Fibroblast of skin of abdomen (primary cell): ENCODE results near the gene ARHGEF38.
"Not testable (repeated sequence)": the region's sequence is repeated elsewhere in the genome, so short reads cannot be mapped to it uniquely, and the experiment has no call there.

Experiments
- DNase-seq: peaks from one replicate; pipeline ENCODE4 v3.0.0-alpha.2; 2013

ARHGEF38 gene

DNA sequence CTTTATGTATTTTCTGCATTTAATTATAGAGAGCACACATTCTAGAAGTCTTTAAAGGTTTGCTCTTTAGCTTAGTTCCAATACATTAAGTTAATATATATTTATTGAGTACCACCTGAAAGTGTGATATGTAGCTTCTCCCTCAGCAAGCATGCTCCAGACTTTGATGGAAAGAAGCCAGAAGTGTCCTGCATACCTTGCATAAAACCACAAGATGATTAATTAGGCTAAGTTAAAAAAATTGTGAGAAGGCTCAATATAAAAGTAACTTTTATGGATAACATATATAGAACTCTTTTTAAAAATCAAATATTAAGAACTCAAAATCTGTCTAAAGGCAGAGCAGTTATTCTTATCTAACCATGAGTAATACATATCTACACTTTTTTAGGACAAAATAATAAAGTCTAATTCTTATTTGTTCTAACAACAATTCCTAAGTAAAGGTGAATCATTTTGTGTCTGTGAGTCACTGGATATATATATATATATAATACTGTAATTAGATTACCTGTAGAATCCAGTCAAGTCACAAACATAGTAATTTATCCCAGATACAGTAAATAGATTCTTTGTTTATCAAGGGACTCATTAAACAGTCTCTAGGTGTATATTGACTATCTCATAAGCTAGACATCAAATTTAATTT lies 104.8 kb downstream of the ARHGEF38 start:
- no peak for DNase-seq

DNA sequence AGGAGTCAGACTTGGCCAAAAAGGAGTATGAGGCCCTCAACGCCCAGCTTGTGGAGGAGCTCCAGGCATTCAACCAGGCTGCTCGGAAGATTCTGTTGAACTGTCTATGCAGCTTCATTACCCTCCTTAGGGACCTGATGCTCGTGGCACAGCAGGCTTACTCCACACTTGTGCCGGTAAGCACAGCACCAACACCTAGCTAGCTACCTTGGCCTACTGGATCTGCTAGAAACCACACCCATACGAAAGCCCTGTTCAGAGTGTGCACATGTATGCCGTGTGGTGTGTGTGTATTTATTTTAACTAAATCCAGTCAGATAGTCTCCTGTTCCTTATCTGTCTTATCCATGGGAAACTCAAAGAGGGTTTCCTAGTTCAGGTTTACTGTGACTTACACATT lies 106.8 kb downstream of the ARHGEF38 start:
- DNase-seq = no peak

DNA sequence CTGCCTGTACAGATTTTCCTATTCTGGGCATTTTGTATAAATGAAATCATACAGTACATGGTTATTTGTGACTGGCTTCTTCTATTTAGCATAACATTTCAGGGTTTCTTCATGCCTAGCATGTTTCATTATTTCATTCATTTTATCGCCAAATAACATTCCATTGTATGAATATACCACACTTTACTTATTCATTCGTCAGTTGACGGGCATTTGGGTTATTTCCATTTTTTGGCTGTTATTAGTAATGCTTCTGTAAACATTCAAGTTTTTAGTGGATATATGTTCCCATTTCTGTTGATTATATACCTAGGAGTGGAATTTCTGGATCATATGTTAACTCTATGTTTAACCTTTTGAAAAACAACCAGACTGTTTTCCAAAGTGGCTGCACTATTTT lies 108.6 kb downstream of the ARHGEF38 start:
- DNase-seq = no peak

DNA sequence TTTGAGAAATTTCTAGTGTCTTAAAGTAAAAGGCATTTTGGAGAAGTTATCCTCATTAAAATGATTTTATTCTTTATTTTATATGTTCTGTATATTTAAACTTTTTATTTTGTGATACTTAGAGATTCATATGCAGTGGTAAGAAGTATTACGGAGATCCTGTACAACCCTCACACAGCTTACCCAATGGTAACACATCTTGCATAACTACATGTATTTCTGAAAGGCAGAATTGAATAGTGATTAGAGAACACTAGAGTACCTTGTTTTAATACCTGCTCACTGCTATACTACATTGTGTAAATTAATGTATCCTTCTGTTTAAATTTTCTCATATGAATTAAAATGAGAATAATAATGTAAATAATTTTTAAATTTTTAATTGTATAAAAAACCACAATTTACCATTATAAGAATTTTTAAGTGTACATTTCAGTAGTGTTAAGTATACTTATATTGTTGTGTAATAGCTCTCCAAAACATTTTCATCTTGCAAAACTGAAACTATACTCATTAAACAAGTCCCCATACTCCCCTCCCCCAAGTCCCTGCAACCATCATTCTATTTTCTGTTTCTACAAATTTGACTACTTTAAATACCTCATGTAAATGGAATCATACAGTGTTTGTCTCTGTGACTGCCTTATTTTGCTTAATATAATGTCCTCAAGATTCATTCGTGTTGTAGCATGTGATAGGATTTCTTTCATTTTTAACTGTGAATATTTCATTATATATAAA lies 110.7 kb downstream of the ARHGEF38 start:
- no peak for DNase-seq

DNA sequence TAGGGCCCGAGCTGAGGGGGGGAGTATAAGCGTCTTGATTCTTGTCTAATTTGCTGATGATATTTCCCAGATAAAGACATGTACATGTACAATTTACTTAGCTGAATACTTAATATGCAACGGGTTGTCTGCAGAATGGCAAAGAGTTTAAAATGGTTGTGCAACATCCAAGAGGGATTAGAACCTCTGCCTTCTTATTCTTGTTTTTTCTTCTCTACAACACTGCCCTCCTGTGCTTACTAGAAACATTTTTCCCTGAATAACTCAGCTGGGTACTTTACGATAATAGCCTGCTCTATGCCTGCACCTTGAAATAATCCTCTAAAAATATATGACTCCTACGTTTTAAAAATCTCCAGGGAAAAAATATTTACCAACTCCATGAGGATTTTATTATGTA lies 114.3 kb downstream of the ARHGEF38 start:
- DNase-seq = peak; percentile 14

DNA sequence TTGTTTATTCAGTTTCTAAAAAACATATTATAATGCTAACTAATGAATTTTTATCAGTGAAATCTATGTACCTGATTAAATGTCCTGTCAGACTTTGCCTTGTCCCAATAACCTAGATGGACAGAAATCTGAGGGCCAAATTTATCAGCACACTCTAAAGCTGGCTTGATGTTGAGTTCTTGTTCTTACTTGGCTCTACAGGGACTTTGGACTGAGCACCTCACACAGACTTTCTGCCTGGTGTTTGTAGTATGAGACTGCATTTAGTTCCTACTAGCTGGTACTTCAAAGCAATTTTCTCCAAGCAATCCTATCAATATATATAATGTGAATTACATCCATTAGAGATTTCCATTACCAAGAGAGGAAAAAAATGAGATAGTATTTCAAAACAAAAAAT lies 118.3 kb downstream of the ARHGEF38 start:
- no peak for DNase-seq

DNA sequence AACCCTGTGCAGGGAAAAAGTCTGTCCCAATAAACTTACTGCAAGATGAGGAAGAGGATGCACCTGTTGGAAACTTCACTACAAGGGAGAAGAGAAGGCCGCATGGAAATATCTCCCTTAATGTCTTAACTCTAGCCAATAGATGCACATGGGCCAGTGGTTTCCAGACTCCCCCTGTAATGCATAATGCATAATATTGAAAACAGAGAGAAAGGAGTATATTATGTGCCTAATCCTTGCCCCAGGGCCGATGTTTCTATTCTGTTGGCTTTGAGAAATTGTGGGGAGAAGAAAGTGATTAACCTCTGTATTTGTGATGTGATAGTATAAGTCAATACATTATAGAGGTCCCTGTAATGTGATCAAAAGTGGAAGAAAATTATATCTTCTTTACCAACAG lies 118.9 kb downstream of the ARHGEF38 start:
- no peak for DNase-seq

DNA sequence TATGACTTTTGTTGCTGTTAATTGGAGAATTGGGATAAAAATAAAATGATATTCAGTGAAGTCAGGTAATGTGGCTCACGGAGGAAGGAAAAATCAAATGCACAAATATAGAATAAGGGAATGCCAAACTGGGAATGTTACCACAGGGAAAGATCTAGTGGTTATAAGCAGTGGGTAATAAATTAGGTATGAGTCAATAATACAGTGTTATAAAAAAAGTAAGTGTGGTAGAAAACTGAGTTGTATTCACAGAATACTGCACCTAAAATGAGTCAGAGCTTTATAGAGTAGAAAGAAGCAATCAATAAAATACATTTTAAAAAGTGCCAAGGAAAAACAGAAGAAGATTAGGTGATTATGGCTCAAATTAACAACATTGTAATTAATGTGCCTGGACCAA lies 121.6 kb downstream of the ARHGEF38 start:
- DNase-seq = no peak

DNA sequence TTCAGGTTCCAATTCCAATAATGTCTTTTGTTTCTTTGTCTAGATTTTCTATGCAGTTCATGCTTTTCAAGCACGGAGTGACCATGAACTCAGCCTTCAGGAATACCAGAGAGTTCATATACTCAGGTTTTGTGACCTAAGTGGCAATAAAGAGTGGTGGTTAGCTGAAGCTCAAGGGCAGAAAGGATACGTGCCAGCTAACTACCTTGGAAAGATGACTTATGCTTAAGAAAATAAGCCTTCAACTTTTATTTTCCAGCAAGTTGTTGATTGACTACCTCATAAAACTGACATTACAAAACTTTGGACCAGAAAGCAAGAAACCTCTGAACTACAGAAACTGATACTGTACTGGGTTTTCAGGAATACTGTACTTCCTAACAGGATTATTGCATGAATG lies 125.3 kb downstream of the ARHGEF38 start:
- DNase-seq = no peak

DNA sequence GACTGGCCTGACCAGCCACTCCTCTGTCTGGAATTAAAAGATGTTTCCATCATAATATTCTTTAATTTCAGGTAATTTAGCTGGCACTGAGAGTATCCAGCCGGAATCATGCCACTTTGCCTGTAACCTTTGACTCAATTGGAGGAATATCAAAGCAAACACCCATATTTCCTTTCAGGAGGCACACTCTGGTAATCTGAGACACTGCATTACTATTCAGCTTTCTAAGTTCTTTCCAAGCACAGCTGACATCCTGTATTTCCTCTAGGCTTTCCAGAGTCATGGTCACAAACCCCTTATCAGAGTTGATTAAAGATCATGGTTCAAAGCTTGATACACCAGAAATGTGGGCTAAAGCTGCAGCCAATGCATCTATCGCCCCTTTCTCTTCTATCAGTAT lies 126.8 kb downstream of the ARHGEF38 start:
- no peak for DNase-seq

DNA sequence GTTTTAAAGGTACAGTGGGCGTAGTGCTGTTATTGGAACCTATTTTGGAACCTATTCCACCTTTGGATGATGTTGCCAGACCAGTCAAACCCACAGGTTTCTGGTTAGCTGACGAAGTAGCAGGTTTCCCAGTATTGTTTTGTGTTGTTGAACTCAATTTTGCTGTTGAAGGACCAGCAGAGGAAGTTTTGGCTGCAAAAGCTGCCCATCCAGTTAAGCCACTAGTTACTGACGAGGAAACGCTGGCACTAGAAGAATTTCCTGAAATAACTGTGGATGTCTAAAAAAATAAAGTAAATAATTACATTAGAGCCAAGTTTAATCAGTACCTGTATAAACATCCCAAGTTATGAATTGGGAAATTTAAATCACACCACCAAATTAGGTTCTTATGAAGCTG lies 130.6 kb downstream of the ARHGEF38 start:
- no peak for DNase-seq

DNA sequence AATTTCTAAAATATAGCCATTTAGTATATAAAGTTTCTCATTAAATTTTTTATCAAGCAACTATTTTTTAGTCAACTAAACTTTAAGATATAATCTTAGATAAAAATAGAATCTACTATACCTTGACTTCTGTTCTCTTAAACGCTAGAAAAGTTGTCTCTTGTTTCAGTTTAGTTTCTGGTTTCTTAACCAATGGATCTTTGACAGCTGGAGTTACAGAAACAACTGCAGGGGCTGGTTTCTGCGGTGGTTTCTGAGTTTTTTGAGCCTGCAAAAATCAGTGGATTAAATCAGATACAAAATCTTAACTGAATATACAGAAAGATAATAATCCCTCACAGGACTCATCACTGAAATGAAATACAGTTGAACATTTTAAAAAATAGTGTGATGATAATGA lies 134.2 kb downstream of the ARHGEF38 start:
- no peak for DNase-seq

DNA sequence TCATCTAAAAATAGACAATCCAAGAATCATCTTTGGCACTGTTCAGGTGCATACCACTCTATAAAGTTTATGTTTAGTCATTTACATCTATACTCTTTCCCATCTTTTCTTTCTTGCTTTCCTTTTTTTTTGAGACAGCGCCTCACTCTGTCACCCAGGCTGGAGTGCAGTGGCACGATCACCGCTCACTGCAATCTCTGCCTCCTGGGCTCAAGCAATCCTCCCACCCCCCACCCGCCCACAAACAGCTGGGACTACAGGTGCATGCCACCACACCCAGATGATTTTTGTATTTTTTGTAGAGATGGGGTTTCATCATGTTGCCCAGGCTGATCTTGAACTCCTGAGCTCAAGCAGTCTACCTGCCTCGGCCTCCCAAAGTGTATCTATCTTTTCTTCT lies 142.4 kb downstream of the ARHGEF38 start:
- DNase-seq = not testable (repeated sequence)

DNA sequence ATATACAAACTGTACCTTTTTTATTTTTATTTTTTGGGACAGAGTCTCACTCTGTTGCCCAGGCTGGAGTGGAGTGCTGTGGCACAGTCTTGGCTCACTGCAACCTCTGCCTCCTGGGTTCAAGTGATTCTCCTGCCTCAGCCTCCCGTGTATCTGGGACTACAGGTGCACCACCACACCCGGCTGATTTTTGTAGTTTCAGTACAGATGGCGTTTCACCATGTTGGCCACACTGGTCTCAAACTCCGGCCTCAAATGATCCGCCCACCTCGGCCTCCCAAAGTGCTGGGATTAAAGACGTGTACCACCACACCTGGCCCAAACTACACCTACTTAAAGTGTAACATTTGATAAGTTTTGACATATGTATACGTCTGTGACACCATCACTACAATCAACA lies 143.4 kb downstream of the ARHGEF38 start:
- DNase-seq = not testable (repeated sequence)

DNA sequence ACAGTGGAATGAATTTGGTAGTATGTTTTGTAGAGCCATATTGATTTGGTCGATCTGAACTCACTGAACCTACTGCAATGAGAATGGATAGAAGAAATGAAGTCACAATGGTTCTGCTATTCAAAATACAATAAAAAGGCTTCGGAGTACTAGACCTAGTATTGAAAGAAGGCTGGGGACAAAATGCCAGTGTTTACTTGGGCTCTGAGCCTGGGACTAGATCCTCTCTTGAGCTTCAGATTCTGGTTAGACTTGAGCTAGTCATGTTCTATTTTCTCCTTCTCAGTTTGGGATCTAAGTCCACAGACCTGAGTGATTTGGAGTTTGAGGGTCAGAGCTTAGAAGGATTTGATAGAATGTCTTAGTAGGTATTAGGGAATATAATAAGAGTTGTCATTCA lies 146.2 kb downstream of the ARHGEF38 start:
- no peak for DNase-seq

DNA sequence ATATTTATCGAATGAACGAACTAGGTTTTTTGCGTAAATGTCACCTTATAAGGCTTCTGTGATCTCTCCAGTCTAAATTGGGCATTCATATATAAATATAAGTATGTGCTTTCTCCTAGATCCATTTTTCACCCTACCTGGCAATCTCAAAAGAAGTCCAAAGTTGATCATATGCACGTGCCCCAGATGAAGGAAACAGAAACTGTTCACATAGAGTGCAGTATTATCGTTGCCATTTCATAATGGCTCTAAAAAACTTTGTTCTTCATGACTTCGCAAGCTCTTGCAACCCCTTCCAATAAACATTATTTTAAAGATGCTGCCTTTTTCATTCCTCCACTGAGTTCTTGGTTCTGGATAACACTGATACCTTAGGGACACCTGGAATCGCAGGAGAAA lies 155.4 kb downstream of the ARHGEF38 start:
- no peak for DNase-seq

DNA sequence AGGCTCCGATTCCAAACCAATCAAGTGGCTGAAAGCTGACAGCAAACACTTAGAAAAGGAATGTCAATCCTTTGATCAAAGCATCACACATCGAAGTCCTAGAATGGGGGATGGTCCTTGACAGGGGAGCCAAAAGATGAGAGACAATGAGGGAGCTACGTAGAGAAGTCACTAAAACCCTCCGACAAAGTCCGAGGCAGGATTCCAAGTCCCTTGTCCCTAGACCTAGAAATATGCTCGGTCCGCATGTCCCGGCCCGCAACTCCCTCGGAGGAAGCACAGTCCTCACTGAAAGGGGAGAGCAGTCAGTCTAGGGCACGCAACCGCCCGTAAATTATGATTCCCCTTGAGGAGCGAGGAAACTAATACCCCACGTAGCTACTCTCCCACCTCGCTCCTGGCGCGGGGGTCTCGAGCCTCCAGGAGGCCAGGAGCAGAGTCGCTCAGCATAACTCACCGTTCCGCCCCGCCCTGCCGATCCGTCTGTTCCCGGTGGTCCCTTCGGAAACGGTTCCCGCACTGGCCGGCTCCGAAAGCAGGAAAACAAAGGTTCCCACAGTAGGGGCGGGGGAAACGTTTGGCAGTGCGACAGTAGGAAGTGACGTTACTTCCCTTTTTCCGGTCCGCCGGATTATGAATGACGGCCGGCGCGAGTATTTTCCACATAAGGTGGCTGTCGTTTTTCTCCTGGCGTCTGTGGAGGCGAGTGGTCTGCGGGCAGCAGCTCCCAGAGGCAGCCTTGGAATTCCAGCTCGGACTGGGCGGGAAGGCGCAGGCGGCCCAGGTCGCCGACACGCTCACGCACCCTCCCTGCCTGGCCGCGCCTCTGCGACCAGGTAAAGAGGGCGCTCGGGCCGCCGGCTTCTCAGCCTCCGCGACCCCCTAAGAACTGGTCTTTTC lies 156.0 kb downstream of the ARHGEF38 start, which contains the start of the genes GSTCD and INTS12:
Gene GSTCD (plus strand): TSS at position 604 of the 900 bp plus-strand sequence. CDS start 8,830 bp downstream, outside the sequence.
Gene INTS12 (minus strand): TSS at position 509 of the 900 bp plus-strand sequence. CDS start 8,684 bp downstream, outside the sequence.
- peak; percentile 92 for DNase-seq

DNA sequence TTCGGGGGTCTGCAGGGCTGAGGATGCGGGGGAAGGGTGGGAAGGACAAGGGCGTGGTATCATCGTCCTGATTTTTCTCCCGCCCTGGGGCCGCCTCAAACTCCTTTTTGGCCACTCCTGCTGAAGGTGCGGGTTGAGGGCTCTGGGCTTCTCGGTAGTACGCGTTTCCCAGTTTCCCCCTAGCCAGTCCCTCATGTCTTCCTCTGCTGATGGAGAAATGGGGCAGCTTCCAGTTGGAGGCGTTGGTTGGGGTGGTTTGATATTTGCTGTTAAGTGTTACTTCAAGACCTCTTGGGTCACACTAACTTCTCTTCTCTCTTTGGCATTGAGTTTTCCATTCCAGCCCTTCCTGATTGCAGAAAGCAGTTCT lies 156.6 kb downstream of the ARHGEF38 start:
- peak; percentile 3 for DNase-seq

DNA sequence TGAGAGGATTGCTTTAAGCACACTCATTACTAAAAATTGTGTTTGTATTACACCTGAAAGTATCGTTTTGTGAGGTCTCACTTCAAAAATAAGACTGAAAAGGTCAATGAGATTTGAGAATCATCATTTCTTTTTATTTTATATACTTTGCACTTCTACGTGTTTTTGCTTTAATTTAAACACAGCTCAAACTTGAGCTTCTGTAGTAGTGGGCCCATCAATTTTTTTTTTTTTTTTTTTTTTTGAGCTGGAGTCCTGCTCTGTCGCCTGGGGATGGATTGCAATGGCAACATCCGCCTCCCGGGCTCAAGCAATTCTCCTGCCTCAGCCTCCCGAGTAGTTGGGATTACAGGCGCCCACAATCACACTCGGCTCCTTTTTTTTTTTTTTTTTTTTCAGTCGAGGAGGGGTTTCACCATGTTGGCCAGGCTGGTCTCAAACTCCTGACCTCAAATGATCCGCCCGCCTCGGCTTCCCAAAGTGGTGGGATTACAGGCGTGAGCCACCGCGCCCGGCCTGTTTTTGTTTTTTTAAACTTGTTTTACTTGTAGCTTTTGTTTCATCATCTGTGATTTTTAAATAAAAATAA lies 157.7 kb downstream of the ARHGEF38 start:
- no peak for DNase-seq

DNA sequence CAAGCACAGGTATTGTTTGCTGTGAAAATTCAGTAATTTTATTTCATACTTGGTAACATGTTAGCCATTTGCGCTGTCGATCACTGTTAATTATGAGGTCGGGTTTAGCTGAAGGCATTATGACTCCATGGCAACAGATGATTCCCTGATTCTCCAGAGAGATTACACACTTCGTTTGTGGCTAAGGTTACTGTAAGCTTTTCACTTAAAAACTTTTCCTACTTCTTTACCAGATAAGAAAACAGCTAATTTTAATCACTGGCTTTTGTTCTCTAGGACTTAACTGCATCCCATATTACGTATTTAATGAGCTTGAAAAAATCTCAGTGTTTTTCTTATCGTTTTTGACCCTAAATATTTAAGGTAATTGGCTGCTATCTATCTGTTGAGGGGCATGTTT lies 158.3 kb downstream of the ARHGEF38 start:
- DNase-seq = no peak

DNA sequence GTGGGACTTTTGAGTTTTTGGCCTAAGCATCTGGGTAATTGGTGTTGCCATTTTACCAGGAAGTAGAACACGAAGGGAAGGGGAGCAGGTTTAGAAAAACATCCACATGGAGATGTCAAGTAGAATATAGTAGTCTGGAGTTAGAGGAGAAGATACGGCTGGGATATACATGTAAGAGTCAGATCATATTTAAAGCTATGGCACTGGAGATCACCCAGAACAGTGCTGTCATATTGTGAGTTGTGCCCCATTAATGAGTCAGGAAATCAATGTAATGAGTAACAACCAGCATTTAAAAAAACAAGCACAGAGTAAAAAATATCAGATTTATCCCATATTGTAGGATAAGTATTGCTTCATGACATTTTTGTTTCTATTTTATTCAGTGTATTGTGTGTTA lies 160.3 kb downstream of the ARHGEF38 start:
- no peak for DNase-seq

DNA sequence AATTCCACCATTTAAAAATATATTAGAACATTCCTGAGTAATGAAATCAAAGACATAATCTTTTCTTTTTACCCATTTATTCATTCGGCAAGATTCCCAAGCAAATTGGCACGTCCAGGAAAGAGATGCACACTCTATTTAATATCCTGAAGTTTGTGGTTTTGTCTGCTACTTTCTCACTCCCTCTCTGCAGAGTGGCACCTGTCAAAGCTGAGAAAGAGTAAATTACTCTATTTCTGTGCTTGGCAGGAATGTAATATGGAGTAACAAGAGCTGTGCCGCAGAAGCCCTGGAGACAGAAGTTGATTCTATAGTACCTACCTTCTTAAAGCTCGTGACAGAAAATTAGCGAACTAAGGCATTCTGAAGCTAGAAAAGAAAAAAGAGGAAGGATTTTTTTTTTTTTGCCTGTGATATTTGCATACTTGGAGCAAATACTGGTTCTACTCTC lies 161.7 kb downstream of the ARHGEF38 start:
- peak; percentile 26 for DNase-seq

DNA sequence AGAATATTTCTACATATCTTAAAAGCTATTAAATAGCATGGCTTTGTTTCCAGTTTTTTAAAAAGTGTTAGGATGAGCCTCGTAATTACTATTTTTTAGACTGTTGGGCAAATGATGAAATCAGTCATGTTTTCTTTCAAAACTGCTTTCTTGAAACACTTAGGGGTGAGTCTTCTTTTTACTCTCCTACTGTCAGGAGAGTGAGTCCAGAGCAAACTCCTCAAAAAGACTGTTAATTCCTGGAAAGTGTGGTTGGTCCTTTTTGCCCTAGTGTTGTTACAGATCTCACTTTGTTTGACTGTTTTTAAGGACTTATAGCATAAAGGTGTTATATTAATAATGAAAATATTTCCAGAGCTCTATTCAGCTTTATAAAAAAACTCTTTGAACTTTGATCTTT lies 162.5 kb downstream of the ARHGEF38 start:
- no peak for DNase-seq
